GM19193 (cell line): ENCODE measurements around the gene GBP5.

Source experiments
- POLR2A ChIP-seq: IDR thresholded peaks from 4 replicates; pipeline ENCODE4 v1.6.1; 2011; ENCODE audit not compliant: insufficient read depth, insufficient read length; ENCODE audit errors: extremely low read depth

GBP5 gene

DNA sequence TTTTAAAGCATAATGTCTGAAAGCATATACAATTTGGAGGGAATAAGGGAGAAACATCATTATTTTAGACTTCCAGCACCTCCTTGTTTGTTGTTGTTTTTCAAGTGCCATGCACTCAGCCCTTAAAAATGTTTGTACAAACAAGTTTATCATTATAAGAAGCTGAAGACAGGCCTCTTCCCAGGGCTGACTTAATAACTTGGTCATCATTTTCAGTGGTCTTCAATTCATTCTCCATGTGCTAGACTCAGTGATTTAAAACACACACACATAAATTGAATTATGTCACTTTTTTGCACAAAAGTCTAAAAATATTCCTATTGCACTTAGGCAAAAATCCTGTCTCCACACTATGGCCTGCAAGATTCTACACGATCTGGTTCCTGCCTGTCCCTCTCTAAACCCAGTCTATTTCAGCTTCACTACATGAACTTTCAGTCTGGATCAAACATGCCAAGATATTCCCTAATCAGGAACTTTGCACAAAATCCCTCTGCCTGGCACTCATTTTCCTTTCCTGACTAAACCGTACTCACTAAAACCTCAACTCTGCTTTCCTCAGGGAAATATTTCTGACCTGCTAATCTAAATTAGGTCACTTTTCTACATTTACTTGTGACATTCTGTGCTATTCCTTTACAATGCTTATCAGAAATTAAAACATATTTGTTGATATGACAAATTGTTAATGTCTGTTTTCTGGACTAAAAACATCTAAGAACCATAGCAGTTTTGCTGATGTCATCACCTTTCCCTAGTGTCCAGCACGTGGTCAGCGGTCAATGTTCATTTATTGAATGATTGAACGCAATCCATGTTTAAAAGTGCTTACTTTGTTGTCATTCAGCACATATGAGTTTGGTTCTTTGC is 14.8 kb upstream of the GBP5 start:
- no peak for TF ChIP-seq POLR2A

- no peak for TF ChIP-seq POLR2A
Observed at GRCh38 chr1:89286549-89287180, 14.0 kb upstream of the GBP5 start.

GRCh38 chr1:89285745-89286380 is 13.2 kb upstream of the GBP5 start:
- TF ChIP-seq POLR2A: no peak

DNA sequence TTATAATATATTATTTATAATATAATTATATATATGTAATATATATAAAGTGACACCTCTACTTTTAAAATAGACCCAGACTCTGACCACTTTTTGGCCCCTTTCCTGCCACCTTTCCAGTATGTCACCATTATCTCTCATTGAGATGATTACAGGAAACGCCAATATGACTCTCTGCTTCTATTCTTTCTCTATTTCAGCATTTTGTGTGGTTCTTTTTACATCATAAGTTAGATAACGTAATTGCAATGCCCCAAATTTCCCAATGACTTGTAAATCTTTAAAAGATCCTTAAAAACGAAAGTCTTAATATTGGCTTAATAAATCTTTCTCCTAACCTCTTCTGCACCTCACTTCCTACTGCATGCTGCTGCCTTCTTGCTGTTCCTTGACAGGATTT is 8.1 kb upstream of the GBP5 start:
- no peak for TF ChIP-seq POLR2A

DNA sequence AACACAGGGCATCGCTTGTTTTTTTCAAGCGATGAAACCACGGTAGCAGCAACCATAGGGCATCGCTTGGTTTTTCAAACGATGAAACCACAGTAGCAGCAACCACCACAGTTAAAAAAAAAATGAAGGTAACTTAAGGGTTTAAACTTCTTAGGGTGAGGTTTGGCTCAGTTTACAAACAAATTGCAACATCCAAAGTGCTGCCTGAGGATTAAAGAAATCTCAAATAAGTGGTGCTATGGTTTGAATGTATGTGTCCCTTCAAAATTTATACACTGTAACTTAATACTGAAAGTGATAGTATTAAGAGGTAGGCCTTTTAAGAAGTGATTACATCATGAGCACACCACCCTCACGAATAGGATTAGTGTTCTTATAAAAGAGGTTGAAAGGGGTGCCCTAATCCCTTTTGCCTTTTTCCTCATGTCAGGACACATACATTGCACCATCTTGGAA is 6.4 kb upstream of the GBP5 start:
- TF ChIP-seq POLR2A: no peak

DNA sequence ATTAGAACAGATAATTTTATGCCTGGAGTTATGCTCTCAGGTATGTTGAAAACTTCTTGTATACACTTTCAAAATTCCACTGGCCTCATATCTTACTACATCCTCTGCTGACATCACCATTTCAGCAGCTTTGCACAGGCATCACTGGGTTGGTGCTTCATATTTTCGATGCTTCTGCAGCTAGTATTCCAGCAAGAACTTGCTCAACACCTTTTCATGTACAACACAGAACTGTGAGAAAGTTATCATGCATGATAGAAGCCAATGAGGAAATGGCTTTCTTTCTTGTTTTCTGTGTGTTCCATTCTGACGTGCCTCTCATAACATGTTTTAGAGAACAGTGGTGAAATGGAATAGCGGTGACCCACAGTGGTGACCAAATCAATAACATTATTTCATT is 5.1 kb upstream of the GBP5 start:
- TF ChIP-seq POLR2A: no peak

DNA sequence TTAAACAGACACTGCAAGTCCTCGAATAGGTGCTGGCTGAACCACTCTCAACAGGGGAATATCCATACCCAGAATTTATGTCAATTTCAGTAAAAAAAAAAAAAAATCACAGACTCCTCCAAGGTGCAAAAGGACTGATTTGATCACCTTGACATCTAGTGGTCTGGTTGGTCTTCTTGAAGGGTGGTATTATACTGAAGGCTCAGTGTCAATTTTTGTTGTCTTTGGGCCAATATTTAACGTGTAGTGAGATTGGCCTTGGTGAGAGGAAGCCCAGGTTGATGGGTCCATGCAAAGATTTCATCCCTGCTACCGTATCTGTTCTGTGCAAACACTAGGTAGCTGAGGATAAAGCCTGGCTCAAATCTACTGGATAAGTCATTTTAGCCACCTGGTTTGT is 4.0 kb upstream of the GBP5 start:
- TF ChIP-seq POLR2A: no peak

DNA sequence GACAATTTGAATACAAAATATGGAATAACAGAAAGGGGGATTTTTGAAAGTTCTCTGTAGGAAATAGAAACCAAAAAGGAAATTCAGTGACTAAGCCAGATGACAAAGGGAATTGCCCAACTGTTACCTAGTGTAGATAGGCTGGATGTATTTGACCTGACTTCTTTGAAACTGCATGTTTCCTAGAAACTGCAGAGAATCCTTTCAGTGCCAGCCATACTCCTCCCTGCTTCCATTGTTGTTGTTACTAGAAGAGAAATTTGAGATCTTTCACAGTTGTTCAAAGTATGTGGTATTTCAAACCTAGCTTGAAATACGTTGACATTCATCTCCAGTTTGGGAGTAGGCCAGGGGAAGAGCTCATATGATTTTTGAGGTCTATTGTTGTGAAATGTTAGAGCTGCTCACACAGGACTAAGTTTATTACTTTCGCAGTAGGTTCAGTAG is 1.8 kb upstream of the GBP5 start:
- no peak for TF ChIP-seq POLR2A

- TF ChIP-seq POLR2A: no peak
Observed at GRCh38 chr1:89273324-89273778, 691 bp upstream of the GBP5 start.

- no peak for TF ChIP-seq POLR2A
Observed at GRCh38 chr1:89271341-89272015, 1.2 kb downstream of the GBP5 start.

- TF ChIP-seq POLR2A: no peak
Observed at GRCh38 chr1:89270423-89270822, 2.2 kb downstream of the GBP5 start.

- no peak for TF ChIP-seq POLR2A
Observed at GRCh38 chr1:89269277-89269676, 3.4 kb downstream of the GBP5 start.

DNA sequence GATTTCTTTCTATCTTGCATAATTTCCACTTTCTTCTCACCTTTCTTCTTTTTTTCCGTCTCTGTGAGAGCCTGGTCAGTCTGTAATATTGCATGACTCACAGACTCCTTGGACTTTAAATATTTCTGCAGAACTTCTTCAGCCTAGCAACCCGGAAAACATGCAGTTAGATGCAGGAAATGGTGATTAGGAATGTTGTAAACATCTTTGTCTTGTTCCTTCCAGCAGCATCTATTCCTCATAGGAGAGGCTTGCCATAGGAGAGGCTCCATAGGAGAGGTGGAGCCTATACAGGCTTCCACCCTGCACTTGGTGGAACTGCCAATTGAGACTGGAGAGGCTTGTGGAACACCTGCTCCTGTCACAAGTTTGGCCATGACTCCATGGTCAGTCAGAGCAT is 10.0 kb downstream of the GBP5 start:
- no peak for TF ChIP-seq POLR2A

- no peak for TF ChIP-seq POLR2A
Observed at GRCh38 chr1:89261926-89262515, 10.6 kb downstream of the GBP5 start.
